Brain pericyte (primary cell): ENCODE results near the gene BIN2.
A peak's percentile ranks its signal among the peaks of the same experiment; 100 is the strongest.
"Not testable (repeated sequence)": the region's sequence is repeated elsewhere in the genome, so short reads cannot be mapped to it uniquely, and the experiment has no call there.

Experiments
- DNase-seq: peaks from one replicate; pipeline ENCODE4 v3.0.0-alpha.2; 2012; ENCODE audit warnings: low read depth, low spot score

The BIN2 gene

DNA sequence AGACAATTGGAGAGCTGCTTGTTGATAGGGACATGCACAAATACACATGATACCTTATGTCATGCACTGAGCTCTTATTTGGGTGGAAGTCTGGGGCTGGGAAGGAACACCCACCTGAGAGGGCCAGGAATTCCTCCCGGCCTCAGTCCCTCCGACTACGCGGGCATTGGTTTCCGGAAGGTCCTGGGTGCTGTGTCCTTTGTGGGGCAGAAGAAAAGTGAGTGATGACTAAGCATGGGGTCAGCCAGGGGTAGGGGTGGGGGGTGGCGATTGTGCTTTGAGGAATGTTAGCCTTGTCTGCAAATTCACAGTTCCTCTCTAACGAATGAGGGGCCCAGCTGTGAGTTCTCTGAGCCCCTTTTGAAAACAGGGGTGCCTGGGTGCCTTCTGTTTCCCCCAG lies 21.7 kb upstream of the BIN2 start:
- no peak for DNase-seq

DNA sequence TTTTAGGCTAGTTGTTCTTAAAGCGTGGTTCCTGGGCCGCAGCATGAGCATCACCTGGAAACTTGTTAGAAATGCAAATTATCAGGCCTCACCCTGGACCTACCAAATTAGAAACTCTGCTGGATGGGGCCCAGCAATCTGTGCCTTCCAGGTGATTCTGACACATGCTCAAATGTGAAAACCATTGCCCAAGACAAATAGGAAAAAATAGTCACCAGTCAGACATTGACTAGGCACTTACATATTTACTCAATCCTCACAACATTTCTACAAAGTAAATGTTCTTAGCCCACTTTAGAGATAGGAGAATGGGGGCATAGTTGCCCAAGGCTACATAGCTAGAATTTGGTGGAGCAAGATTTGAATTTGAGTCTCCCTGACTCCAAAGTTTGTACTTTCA lies 19.2 kb upstream of the BIN2 start:
- no peak for DNase-seq

DNA sequence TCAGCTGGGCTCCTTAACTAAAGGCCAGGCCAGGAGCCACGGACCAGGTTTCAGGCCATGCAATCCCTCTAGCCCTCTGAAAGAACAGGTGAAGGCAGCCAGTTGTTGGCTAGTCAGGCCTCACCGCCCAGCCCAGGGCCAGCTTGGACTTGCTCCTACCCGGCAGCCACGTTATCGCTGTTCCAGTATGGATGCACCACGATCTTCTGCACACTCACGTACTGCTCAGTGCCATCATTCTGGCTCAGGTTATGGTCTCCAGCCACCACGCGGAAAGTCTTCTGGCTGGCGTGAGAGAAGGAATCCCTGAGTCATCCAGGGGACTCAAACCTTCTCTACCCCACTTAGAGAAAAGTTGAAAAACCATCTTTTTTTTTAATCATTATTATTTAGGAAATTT lies 18.4 kb upstream of the BIN2 start:
- DNase-seq, result no peak

DNA sequence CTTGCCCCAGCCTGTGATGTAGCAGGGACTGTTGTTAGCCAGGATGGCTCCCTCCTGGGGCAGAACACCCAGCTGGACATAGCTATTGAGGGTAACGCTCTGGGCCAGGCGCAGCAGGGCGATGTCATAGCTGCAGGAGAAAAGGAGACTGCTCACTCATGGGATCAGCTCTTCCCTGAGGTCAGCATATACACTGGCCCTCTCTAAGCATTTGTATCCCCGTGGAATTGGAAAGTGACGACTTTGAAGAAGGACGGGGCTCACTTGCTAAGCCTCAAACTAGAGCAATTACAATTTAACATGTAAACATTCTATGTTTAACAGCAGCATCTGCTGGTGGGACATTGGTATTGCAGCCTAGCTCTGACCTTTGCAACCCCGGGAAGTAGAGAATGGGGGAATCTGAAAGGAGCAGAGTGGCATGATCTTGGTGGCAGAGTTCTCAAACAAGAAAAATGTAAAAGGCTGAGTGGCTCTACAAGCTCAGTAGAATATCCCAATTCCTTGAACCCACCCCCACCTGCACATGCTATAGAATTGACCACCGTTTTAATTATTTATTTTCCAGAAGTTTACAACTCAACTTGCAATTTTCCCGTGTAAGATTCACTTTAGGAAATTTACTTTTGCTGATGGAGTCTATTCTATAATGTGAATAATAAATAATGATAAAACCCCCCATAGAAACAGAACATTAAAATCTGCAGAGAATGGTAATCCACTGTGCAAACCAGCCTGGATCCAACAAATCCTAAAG lies 17.5 kb upstream of the BIN2 start:
- peak; percentile 41 for DNase-seq

DNA sequence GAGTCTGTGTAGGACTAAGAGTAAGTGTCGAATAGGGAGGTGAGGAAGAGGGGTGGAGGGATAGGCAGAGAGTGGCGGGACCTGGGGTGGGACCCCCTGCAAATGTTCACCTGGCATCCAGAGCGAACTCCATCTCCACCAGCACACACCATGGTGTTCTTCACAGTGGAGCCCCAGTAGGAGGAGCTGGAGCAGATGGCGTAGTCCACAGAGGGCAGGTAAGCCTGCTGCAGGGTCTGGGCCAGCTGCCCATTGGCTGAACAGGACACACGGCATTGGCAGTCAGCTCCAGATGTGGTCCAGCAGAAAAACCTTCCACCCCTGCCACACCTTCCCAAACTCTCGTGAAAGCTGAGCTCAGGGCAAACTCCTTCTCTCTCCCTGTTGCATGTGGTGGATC lies 15.8 kb upstream of the BIN2 start:
- no peak for DNase-seq

DNA sequence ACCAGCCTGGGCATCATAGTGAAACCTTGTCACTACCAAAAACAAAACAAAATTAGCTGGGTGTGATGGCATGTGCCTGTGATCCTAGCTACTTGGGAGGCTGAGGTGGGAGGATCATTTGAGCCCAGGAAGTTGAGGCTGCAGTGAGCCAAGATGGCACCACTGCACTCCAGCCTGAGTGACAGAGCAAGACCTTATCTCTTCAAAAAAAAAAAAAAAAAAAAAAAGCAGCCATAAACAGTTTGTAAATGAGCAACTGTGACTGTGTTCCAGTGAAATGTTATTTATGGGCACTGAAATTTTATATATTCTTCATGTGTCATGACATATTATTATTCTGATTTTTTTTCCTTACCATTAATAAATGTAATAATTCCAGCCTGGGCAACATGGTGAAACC lies 13.4 kb upstream of the BIN2 start:
- not testable (repeated sequence) for DNase-seq

DNA sequence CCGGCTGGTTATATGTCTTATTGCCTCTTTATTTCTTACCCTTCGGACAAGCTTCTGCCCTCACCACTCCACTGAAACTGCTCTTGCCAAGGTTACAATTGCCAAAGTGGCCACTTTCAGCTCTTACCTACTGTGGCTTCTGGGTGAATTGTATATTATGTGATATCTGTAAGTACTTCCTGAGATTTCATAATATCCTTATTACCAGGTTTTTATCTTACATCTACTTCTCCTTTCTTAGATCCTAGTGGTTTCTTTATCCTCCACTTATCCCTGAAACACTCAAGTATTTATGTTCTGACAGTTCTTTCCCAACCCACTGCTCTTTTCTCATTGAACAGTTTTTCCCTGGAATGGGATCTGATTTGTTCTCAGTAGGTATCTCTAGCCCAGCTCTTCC lies 12.0 kb upstream of the BIN2 start:
- DNase-seq, result no peak

DNA sequence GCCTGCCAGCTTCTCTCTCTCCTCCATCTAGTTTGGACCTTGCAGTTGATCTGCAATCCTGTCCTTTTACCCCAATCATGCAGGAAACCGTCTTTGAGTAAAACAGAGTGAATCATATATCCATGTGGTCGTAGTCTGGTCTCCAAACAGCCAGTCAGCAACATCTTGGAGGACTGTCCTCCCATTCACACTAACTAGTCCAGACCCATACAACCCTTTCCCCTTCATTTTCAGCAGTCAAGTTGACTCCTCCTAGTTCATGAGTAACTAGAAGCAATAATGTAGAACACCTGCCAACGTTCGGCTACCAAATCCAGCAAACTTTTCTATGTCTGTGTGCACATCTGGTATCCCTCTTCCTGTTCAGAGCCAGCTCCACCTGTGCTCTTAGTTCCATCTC lies 10.8 kb upstream of the BIN2 start:
- DNase-seq, result no peak

DNA sequence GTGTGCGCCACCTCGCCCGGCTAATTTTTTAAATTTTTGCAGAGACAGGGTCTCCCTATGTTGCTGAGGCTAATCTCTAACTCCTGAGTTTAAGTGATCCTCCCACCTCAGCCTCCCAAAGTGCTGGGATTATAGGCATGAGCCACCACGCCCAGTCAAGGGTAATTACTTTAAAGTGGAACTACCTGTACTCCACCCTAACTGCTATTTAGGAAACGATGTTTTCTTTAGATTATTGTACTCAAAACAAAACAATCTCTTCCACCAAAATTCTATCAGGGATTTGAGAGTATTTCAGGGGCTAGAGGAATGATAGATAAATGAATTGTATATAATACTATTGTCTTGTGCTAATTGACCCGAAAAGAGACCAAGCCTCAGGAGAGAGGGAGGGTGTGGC lies 9.6 kb upstream of the BIN2 start:
- DNase-seq, result no peak

DNA sequence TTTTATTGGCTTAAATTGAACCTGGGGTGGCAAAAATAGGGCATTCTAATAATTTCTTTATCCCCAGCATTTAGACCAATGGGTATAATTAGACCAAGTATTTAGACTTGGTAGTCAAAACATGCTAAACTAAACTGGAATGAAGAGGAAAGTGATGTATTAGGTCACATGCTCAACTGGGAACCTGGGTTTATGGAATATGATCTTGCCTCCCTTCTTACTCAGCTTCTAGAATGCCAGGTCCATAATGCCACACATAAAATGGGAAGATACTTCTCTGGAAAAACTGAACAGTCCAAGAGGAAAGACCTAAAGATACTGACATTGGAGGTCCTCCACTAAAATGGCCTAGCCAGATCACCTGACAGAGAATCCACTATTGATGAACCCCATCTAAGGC lies 6.2 kb upstream of the BIN2 start:
- no peak for DNase-seq

DNA sequence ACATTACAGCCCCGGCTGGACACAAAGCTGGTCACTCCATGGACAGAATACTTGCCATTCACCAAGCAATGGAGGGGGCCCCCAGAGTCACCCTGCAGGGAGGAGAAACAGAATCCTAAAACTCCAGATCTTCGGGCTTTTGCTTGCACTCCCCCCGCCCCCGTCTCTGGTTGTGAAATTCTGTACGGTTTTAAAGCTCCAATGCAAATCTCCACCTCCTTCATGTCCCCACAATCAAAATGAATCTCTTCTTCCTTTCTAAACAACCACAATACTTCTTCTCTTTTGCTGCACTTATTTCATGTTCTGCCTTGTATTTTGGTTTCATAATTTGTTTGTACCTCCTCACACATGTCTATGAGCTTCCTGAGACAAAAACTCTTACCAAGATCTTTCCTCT lies 5.8 kb upstream of the BIN2 start:
- DNase-seq, result no peak

DNA sequence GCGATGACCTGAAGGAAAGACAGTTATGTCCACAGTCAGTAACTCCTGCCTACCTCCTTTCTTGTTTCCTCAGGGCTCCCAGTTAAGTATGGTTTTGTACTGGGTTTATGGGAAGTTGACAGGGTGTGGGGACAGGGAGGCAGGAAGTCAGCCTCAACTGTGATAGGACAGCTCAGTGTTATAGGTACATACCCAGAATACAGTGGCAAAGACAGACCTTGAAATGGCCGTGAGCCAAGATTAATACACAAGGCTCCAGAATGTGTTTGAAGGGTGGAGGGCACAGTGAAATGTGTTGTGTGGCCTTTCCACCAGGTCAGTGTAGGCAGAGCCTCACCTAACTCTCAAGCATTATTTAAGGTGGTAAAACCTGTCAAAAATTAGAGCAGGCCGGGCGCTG lies 4.6 kb upstream of the BIN2 start:
- DNase-seq, result no peak

DNA sequence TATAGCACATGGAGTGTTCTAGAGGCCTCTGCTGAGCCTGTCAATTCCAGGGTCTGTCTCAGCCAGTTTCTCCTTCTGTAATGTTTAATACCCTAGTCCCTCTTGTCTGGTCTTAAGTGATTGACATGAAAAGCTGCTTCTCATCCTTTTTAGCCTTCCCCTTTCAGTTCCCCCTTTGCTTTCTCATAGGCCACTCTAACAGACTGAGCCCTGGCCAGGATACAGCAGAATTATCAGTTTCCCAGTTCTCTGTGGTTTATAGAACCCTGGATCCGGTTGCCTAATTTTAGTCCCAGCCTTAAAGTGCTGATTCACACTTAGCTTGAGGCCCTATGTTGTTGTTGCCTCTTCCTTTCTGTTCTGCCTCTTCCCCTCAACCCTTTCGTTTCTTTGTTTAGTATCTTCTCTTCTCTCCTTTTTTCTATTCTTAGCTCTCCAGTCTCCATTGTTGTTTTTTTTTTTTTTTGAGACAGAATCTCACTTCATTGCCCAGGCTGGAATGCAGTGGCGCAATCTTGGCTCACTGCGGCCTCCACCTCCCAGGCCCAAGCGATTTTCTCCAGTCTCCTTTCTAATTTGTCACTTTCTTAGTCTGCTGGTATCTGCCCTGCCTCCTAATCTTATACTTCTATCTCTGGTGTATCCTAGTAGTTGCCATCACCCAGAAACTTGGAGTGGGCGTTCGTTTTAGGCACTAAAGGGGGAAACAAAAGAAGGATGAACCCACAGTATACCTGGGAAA lies 2.9 kb upstream of the BIN2 start:
- no peak for DNase-seq

DNA sequence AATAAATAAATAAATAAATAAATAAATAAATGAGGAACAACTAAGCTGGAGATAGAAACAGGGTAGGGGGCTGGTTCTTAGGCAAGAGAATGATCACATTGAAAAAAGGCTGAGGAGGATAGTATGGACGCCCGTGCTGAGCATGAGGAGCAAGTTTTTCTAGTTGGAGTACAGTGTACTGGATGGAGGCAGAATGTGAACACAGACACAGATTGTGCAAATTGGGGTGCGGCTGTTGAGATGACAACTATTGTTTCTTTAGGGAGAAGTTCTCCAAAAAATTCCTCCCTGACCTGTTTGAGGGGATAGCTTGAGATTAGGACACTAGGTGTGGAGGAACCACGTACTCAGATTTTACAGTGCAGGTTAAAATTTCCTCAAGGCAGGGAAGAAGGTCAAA lies 979 bp upstream of the BIN2 start:
- no peak for DNase-seq

DNA sequence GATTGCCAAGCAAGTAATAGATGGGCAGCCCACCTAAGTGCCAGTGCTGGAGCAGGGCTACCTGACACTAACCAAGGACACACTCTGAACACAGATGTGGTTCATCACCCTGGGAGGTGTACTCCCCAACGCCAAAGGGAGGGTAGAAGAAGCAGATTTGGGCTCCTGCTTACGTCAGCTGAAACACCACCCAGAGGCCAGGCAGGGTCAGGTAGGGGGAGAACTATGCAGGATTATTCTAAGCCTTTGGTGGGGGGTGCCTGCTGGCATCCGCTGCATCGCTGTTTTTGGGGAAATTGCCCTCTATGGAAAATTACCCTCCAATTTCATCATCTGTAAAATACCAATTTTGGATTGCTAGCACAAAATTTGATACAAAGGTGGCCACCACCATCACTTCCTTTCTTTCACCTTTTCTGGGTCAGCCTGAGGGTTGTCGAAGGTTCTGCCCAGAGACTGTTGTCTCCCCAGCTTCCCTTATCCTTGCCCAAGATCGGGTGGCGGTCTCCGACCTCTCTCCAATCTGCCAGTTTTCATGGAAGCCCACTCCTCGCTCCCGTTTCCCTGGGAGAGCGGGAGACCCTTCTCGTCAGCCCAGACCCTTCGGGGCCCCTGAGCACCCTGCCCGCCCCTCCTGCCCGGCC lies 535 bp downstream of the BIN2 start:
- no peak for DNase-seq

DNA sequence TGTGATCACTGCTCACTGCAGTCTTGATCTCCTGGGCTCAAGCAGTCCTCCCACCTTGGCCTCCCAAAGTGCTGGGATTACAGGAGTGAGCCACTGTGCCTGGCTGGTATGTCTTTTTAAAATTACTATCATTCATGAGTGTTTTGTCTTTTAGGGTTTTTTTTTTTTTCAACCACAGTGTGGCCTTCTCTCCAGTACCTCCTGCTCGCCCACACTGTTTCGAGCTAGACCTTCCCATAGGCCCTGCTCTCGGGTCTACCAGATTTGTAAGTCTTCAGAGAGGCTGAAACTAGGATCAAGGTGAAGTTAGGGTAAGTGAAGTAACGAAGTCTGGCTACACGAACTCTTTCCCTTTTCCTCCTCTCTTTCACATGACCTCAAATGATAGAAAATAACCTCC lies 1.5 kb downstream of the BIN2 start:
- no peak for DNase-seq

DNA sequence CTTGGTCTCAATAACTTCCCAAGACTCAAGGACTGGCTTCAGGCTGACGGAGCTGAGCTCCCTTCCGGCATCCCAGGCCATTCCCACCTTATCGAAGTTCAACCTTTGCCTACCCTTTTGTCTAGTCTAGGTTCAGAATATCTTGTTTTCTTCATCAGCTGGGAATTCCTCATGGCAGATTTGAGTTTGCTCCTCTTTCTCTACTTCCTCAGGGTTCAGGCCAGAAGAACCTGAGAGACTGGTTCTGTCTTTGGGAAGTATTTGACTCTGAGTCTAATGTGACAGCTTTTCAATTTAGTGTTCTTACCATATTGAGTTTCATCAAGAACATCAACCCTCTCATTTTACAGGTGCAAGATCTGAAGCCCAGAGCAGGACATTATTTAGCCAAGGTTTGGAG lies 2.1 kb downstream of the BIN2 start:
- no peak for DNase-seq

DNA sequence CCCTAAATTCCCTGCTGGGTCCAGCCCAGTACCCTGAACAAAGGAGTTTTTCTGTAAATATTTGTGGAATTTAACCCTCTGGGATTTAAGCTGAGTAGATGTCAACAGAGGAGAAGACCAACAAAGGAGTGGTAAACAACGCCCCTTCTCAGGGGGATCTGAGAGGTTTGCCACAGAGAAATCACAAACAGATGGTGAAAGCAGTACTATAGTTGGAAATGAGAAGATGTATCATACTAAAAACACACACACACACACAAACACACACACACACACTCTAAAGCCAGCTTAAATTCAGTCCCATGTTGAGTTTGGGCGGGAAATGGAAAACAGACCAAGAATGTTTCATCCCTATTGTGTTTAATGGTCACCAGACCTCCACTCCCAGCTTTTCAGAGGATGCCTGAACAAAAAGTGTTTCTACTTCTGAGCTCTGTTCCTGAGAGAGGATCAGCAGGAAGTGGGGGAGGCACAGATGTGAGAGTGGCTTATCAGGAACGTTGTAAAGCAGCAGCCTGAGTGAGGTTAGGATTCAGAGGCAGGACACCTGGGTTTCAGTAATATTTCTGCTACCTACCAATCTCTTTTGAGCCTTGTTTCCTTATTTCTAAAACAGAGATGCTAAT lies 3.2 kb downstream of the BIN2 start:
- DNase-seq, result no peak

DNA sequence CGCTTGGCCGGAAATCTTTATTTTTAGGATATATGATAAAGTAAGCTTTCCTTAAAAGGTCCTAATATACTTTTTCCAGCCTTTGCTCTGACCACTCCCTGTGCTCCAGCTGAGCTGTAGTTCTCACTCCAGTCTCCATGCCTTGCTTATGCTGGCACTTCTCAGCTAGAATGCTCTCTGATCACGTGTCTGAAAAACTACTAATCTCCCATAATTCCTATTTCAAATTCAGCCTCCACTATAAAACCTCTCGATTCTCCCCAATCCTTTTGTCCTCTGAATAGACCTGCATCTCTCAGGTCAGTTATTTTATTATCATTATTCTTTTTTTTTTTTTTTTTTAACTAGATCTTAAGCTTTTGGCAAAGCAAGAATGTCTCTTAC lies 3.7 kb downstream of the BIN2 start:
- DNase-seq, result no peak

DNA sequence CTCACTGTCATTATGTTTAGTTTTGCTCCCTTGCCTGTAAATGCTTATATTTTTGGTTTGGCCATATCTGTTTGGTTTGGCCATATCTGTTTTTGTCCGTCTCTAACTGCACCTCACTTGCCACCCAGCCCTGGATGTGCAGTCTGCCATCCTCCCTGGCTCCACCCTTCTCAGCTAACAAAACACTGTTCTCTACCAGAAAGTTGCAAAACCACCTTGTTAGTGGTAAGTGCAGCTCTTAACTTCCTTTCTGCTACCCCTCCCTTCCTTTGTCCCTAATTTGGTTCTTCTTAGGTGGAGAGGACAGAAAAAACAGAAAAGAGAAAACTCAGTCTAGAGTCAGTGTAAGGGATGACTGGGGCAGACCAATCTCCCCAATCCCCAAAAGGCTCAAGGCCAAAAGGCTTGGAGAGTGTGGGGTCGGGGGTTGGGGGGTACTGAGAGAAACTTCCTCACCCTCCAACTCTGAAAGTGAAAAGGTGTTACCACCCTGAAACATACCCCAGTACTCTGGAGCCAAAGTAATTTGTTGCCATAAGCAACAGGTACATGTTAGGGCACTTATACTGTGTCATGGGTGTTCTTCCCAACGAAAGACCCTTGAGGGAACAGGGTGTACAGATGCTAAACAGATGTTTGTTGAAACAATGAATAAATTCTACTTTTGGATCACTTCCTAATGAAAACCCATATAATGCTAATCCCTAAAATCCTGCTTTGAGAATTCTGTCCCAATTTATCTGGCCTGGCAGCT lies 5.0 kb downstream of the BIN2 start:
- DNase-seq, result no peak

DNA sequence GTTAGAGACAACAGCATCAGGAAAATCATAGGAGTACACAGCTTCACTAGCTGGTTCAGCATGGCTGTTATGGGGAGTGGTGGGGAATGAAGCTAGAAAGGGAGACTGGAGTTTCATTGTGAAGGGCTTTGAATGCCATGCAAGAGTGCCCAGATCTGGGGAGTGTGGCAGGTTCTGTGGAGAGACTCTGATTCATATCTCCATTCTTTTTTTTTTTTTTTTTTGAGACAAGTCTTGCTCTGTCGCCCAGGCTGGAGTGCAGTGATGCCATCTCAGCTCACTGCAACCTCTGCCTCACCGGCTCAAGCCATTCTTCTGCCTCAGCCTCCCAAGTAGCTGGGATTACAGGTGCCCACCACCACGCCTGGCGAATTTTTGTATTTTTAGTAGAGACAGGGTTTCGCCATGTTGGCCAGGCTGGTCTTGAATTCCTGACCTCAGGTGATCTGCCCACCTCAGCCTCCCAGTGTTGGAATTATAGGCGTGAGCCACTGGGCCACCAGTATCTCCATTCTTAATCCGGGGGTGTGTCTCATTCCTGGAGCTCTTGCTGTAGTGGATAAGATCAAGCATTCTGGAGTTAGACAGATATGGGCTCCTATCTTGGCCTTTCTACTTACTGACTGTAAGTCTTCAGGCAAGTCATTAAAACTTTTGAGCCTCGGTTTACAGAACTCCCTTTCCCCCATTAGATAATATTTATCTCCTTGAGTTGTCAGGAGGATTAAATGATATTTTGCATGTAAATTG lies 5.7 kb downstream of the BIN2 start:
- DNase-seq, result not testable (repeated sequence)
